GM13976 (cell line): ENCODE results near the gene SYT9.

Source experiments
- DNase-seq: peaks from one replicate; pipeline ENCODE4 v3.0.0; 2012; ENCODE audit warnings: low spot score
- in situ Hi-C: fragments of 300-500 bp; cut with MboI; formaldehyde crosslinking; loops from one replicate; pipeline ENCODE4 v1.12.0; 2022; ENCODE audit warnings: low sequenced_read_pairs, mixed read lengths, inconsistent platforms; ENCODE audit not compliant: unreplicated experiment
- TF ChIP-seq, protein P1 (sequence below): IDR thresholded peaks from 2 replicates; pipeline ENCODE4 v1.5.1; 2012; ENCODE audit warnings: borderline replicate concordance, mild to moderate bottlenecking; ENCODE audit not compliant: insufficient read depth; ENCODE audit errors: extremely low read depth, missing control alignments, control extremely low read depth

Gene SYT9

DNA sequence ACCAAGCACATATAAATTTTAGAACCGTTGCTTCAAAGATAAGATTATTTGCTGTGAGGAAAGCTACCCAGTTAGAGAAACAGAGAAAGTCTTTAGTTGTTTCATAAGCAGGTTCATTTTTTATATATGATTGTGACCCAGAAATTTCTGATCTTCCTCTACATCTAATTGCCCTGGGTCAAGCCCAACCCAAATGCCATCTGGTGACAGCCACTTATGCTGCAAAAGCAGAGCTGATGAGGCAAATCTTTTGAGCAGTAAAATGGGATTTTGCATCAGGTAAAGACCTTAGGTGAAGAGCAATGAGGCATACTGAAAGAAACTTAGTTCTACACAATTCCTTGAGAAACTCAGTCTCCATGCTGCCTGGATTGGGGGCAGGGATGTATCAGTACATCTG is 28.0 kb downstream of the SYT9 start:
- in situ Hi-C loops = no loop called here
- TF ChIP-seq, protein P1, sequence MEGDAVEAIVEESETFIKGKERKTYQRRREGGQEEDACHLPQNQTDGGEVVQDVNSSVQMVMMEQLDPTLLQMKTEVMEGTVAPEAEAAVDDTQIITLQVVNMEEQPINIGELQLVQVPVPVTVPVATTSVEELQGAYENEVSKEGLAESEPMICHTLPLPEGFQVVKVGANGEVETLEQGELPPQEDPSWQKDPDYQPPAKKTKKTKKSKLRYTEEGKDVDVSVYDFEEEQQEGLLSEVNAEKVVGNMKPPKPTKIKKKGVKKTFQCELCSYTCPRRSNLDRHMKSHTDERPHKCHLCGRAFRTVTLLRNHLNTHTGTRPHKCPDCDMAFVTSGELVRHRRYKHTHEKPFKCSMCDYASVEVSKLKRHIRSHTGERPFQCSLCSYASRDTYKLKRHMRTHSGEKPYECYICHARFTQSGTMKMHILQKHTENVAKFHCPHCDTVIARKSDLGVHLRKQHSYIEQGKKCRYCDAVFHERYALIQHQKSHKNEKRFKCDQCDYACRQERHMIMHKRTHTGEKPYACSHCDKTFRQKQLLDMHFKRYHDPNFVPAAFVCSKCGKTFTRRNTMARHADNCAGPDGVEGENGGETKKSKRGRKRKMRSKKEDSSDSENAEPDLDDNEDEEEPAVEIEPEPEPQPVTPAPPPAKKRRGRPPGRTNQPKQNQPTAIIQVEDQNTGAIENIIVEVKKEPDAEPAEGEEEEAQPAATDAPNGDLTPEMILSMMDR = no peak
- no peak for DNase-seq

DNA sequence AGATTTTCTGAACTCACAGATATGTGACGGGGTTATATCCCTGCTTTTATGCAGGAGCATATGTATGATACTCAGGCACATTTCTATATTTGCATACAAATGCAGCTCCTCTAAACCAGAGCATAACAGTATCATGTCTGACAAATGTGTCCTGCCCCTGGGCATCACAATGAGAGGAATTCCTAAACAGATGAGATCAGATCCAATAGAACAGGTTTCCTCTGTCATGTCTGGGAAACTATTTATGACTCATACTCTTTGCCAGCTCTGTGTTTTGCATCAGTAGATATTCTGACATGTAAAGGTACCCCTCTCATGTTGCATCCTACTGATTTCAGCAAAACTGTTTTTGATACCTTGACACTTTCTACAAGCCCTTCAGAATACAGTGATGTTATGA is 29.4 kb downstream of the SYT9 start:
- TF ChIP-seq, protein P1 = no peak
- DNase-seq = no peak
- in situ Hi-C loops = no loop called here

DNA sequence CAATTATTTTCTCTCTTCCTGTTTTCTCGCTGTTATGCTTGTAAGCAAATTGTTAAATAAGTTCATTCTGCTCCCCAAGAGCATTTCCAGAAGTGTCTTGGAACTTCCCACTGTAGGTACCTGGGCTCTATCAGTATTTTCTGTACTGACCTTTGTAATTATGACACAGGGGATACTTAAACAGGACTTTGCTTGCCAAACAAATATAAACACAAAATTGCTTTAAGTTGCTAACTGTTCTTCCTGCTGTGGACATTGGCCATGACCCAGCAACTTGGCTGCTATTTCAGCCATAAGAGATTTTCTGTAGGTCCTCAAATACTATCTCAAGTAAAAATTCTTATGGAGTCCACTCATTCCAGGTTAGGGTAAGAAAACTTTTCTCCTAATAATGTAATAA is 30.1 kb downstream of the SYT9 start:
- in situ Hi-C loops = no loop called here
- no peak for DNase-seq
- TF ChIP-seq, protein P1 = no peak

DNA sequence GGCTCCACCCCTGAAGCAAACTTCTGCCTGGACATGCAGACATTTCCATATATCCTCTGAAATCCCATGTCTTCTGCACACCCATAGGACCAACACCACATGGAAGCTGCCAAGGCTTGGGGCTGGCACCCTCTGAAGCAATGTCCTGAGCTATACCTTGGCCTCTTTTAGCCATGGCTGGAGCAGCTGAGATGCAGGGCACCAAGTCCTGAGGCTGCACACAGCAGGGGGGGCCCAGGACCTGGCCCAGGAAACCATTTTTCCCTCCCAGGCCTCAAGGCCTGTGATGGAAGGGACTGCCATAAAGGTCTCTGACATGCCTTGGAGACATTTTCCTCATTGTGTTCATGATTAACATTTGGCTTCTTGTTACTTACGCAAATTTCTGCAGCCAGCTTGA is 34.5 kb downstream of the SYT9 start:
- no peak for DNase-seq
- in situ Hi-C loops = no loop called here

DNA sequence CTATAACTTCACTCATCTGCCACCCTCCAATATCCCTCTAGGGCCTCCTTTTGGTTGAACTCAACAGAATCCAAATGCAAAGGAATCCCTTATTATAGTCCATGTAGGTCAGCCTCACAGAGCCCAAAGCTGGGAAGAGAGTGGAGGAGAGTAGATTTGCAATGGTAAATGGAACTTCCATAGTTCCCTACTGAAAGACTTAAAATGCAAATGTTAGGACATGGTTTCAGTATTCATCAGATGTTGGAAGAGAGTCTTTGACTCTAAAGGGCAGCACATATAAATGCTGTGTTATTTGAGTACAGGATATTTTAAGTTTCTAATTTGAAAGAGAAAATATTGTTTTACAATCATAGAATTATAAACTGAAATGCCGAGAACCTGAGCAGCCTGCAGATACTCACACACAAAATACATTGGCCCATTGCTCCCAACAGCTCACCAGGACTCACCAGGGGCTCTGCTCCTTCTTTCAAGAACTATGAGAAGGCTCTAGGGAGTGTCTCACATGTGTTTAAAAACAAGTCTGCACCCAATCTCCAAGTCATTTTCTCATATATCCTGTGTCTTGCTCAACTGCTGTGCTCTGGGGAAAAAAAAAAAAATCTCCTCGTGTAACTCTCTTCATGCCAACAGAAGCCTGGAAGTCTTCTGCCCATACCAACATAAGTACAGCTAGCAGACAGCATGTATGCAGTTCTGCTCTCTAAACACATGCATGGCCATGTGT is 39.6 kb downstream of the SYT9 start:
- in situ Hi-C loops = no loop called here
- no peak for DNase-seq
- TF ChIP-seq, protein P1 = no peak

More for the DNA sequence above, 34.5 kb downstream of the SYT9 start:
- TF ChIP-seq, protein P1 = no peak

DNA sequence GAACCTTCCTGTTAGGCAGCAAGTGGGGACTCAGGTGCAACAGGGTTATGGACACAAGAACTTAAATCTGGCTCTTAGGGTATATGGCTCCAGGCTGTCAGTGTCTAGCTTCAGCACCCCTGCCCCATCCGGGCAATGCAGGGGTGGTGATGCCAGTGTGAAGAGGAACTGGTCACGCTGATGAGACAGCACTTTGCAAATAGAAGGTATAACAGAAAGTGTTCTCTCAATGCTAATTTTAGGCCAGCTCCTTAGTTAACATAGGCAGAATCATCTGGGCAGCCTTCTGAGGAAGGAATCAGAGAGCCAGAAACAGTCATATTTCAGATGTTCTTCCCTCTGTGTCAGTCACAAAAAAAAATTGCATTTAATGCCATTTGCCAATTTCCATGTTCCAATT is 41.2 kb downstream of the SYT9 start:
- in situ Hi-C loops = no loop called here
- TF ChIP-seq, protein P1 = no peak
- DNase-seq = no peak
